Muscle of arm (tissue), 14 donors: Measurements from ENCODE around the gene ZNF490. TPM values are rescaled to one million over a fixed set of nuclear protein-coding genes. Genes with fewer than 3 reads are reported as not detected.
"Not testable (repeated sequence)": the region's sequence is repeated elsewhere in the genome, so short reads cannot be mapped to it uniquely, and the experiment has no call there.

Experiments used
- DNase-seq: peaks from one replicate; pipeline ENCODE4 v3.0.0-alpha.2; 2013
- long read RNA-seq, 11 donors: transcript quantifications; one replicate each; lab custom pipeline, GENCODE V29; 2026
- polyA plus RNA-seq, 12 donors: library from polyadenylated mRNA; unstranded; fragments of 120-200 nt; gene quantifications; one replicate each; pipeline ENCODE4 v1.2.1, GENCODE V29; 2013; ENCODE audit not compliant: insufficient read length in 12 of 12

Gene ZNF490
- polyA plus RNA-seq = 1 to 10 TPM in 11 of 12 donors, not detected in 1; 2.1 to 4.9 (median 3.2) TPM
- long read RNA-seq, donor 1, full-length matches to known transcripts = 1 of 1 reads
- long read RNA-seq, donor 1, partial matches to known transcripts = 0 of 1 reads
- long read RNA-seq, donor 1, other reads (novel, unspliced or antisense) = 0 of 1 reads
- long read RNA-seq, donor 2, full-length matches to known transcripts = 2 of 15 reads
- long read RNA-seq, donor 2, partial matches to known transcripts = 13 of 15 reads
- long read RNA-seq, donor 2, other reads (novel, unspliced or antisense) = 0 of 15 reads
- long read RNA-seq, donor 3 = 0 reads
- long read RNA-seq, donor 4, full-length matches to known transcripts = 1 of 1 reads
- long read RNA-seq, donor 4, partial matches to known transcripts = 0 of 1 reads
- long read RNA-seq, donor 4, other reads (novel, unspliced or antisense) = 0 of 1 reads
- long read RNA-seq, donor 5, full-length matches to known transcripts = 1 of 1 reads
- long read RNA-seq, donor 5, partial matches to known transcripts = 0 of 1 reads
- long read RNA-seq, donor 5, other reads (novel, unspliced or antisense) = 0 of 1 reads
- long read RNA-seq, donor 6 = 0 reads
- long read RNA-seq, donor 7 = 0 reads
- long read RNA-seq, donor 8 = 0 reads
- long read RNA-seq, donor 9, partial matches to known transcripts = 0 of 1 reads
- long read RNA-seq, donor 9, other reads (novel, unspliced or antisense) = 0 of 1 reads
- long read RNA-seq, donor 10 = 0 reads
- long read RNA-seq, donor 11 = 0 reads

DNA sequence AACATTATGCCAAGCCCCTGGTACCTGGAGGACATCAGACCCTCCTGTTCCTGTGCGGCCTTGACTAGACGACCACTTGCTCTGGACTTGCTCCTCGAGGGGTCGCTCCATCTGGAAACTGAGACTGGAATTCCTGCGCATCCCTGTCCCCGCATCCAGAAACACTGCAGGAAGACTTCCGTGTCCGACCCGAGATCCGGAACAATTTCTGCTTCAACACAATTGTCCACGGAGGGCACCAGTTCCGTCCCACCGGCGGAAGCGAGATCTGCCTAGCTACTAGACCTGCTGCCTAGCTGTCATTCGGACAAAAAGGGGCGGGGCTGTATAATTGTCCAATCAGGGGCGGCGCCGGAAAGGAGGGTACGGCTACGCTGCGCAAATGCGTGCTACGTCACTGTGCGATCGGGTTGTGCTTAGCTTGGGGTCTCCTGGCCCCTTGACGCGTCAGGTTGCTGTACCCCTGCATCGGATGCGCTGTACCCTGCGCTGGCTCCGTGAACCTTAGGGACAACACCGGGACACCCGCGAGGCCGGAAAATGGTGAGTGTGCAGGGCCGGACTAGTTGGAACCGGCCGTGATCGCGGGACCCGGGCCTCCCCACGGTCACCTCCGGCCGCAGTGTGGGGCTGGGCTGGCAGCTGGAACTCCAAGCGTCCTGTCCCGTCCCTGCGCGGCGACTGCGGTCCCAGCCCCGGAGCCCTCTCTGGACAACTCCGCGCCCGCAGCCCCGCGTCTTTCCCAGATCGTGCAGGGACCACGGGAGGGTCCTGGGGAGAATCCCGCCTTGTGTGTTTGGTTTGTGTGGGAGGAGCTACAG, at the start of gene ZNF490, which contains the start of gene ZNF791:
TSS of gene ZNF490 (minus strand) at position 274 of the 821 bp plus-strand sequence. CDS start at position 141, 133 bp downstream.
TSS of gene ZNF791 (plus strand) at position 381 of the 821 bp plus-strand sequence. CDS start at position 541, 160 bp downstream.
- peak; percentile 98 for DNase-seq

GRCh38 chr19:12657966-12658365, 47.4 kb upstream of the ZNF490 start:
- no peak for DNase-seq

GRCh38 chr19:12656899-12657571, 46.4 kb upstream of the ZNF490 start:
- DNase-seq = no peak

GRCh38 chr19:12655546-12655945, 44.9 kb upstream of the ZNF490 start:
- DNase-seq = no peak

- DNase-seq = no peak
These were observed 41.6 kb upstream of the ZNF490 start for GRCh38 chr19:12652219-12652618.

- no peak for DNase-seq
These were observed 39.3 kb upstream of the ZNF490 start for GRCh38 chr19:12649941-12650340.

DNA sequence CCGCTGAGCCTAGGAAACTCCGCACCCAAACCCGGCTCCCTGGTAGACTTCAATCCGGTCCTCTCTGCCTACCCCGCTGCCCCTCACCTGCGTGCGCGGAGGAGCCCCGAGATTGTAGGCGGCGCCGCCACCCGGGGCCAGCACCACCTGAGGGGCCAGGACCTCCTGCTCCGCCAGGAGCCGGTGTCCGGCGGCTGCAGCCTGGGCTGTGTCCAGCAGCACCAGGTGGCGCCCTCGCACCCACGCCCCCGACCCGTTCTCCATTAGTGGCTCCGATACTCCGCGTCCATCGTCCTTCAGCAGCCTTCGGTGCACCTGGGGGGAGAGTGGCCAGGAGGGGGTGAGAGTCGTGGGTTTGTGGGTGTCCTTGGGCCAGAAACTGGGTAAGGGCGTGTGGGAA, 37.5 kb upstream of the ZNF490 start:
- DNase-seq = no peak

DNA sequence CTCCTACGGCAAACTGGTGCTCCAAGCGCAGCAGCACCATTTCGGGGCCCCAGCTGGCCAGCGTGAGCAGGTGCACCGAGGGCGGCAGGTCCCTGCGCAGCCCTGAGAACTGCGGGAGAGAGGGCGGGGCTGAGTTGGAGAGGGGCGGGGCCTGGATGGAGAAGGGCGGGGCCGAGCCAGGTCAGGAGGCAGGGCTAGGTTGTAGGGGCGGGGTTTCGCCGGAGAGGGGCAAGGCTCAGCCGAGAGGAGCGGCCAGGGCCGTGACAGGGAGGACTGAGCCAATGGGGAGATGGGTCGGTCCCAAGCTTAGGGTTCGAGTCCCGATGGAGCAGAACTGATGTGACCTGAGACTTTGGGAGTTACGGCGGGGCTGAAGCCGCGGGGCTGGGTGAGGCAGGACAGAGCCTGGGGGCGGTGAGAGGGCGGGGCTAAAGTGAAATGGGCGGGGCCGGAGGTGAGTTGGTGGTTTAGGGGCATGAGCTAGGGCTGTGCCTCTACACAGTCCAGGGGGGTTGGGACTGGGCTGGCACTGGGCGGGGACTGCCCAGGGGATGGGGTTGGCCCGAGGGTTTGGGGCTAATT, 37.0 kb upstream of the ZNF490 start:
- DNase-seq = no peak

GRCh38 chr19:12647047-12647446, 36.4 kb upstream of the ZNF490 start:
- DNase-seq = no peak

GRCh38 chr19:12646551-12646950, 35.9 kb upstream of the ZNF490 start:
- DNase-seq = no peak

DNA sequence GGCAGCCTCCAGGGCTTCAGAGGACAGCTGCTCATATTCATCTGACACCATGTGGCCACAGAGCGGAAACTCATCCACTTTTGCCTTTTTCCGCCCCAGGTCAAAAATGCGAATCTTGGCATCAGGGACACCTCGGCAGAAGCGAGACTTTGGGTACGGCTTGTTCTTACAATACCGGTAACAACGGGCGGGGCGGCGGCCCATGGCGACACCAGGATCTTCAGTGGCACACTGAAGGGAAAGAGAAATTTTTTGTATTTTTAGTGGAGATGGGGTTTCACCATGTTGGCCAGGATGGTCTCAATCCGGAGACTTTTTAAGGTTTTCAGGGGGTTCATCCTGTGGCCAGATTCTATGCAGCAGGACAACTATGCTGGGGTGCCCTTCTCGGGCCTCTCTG, 33.1 kb upstream of the ZNF490 start:
- DNase-seq = not testable (repeated sequence)

- no peak for DNase-seq
These were observed 31.9 kb upstream of the ZNF490 start for GRCh38 chr19:12642506-12642905.

DNA sequence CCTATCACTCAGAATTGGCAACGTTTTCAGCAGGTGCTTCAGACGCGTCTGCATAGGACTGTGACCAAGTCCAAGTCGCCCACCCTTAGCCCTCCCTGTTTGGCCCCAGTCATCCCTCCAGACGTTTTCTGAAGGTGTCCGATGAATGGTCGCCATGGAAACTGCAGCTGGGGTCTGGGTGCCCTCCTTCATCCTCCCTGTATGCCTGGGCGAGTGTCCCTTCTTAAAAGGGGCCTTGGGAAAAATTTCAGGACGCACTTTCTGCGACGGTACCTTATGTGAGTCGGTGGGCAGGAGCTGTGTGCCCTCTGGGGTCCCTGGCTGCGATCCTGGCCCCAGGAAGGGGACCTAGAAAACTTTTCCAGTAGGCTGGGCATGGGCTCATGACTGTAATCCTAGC, 30.8 kb upstream of the ZNF490 start:
- no peak for DNase-seq

DNA sequence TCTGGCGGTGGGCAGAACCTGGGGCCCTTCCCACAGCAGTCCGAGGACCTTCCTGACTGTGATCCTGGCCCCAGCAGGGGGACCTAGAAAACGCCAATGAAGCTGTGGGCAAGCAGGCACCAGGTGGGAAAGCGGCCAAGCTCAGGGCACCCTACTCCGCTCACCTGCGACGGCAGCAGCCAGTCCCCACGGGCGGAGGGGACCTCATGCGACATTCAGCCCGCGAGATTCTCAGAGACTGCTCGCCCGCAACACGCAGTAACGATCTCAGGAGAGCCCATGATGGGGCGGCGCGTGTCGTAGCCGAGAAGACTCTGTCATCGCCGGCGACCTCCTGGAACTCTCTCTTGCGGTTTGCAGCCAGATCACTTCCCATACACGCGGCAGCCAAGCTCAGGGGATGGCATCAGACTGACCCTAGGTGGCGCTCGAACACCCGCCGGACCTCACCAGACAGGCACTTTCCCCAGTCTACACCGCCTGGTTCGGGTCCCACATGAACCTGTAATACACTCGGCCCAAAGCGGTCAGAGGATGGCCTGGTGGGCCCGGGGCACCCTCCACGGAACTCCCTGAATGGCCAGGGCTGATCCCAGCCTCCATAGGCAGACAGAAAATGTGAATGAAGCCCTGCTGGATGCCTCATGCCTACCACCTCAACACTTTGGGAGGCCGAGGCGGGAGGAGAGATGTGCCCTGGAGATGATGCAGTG, 29.4 kb upstream of the ZNF490 start:
- DNase-seq = peak; percentile 62

GRCh38 chr19:12638611-12639182, 28.1 kb upstream of the ZNF490 start:
- no peak for DNase-seq

GRCh38 chr19:12636631-12637030, 26.0 kb upstream of the ZNF490 start:
- DNase-seq = no peak

DNA sequence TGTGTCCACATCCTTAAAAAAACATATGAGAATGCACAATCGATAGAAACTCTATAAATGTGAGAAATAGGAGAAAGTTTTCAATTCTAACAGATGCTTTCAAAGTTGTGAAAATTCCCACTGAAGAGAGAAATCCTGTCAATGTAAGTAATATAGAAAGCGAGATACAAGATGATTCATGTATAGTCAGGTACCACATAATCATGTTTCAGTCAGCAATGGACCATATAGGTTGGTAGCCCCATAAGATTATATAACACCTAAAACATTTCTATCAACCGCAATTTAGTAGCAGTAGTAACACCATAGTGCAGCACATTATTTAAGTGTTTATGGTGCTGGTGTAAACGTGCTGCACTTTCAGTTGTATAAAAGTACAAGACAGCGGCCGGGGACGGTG, 18.6 kb upstream of the ZNF490 start:
- DNase-seq = no peak

DNA sequence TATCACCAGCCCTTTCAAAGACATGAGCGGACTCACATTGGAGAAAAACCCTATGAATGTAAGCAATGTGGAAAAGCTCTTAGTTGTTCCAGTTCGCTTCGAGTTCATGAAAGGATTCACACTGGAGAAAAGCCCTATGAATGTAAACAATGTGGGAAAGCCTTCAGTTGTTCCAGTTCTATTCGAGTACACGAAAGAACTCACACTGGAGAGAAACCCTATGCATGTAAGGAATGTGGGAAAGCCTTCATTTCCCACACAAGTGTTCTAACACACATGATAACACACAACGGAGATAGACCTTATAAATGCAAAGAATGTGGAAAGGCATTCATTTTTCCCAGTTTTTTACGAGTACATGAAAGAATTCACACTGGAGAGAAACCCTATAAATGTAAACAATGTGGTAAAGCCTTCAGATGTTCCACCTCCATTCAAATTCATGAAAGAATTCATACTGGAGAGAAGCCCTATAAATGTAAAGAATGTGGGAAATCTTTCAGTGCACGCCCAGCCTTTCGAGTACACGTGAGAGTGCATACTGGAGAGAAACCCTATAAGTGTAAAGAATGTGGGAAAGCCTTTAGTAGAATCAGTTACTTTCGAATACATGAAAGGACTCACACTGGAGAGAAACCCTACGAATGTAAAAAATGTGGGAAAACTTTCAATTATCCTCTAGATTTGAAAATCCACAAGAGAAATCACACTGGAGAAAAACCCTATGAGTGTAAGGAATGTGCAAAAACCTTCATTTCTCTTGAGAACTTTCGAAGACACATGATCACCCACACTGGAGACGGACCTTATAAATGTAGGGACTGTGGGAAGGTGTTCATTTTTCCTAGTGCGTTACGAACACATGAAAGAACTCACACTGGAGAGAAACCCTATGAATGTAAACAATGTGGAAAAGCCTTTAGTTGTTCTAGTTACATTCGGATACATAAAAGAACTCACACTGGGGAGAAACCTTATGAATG, 17.7 kb upstream of the ZNF490 start:
- DNase-seq = no peak

GRCh38 chr19:12626958-12627357, 16.3 kb upstream of the ZNF490 start:
- no peak for DNase-seq
